Erythroblast (primary cell): Measurements from ENCODE around the gene SLC30A4.

ENCODE experiments used
- GATA1 ChIP-seq: IDR thresholded peaks from 2 replicates; pipeline ENCODE4 v1.6.1; 2011; ENCODE audit warnings: low read depth, mild to moderate bottlenecking, control low read depth, low read length, moderate library complexity
- POLR2A ChIP-seq: IDR thresholded peaks from 2 replicates; pipeline ENCODE4 v1.6.1; 2011; ENCODE audit warnings: mild to moderate bottlenecking, low read length

- TF ChIP-seq GATA1 (no peak), POLR2A (no peak)
Observed at GRCh38 chr15:45527086-45527485, 4.5 kb upstream of the SLC30A4 start.
